ENCODE results near the gene USP28. TPM values are rescaled to one million over a fixed set of nuclear protein-coding genes. Genes with fewer than 3 reads are reported as not detected.
"Not testable (repeated sequence)": the region's sequence is repeated elsewhere in the genome, so short reads cannot be mapped to it uniquely, and the experiment has no call there.

Gene USP28
- total RNA-seq, 1 donor from 2014 or later, result 113 TPM

- H3K27ac ChIP-seq (replicated peaks), result no peak overlapping the region
- DNase-seq, result no peak
- no peaks in the 10 kb centered on the region for H3K27me3 ChIP-seq (ENCODE audit: low read depth)
- H3K4me1 ChIP-seq, result no peaks in the 10 kb centered on the region
- intact Hi-C loops (cut with micrococcal nuclease), result no loop called here
- H3K4me3 ChIP-seq, result no peak overlapping the region
- peaks cover 43% of the 10 kb centered on the region for H3K36me3 ChIP-seq
- no peak for TF ChIP-seq CTCF (IDR thresholded peaks at IDR 0.05; ENCODE audit: borderline replicate concordance)
- no peaks in the 10 kb centered on the region for H3K9me3 ChIP-seq (replicated peaks)
Measured at GRCh38 chr11:113764527-113765219, 110.7 kb downstream of the USP28 start.

DNA sequence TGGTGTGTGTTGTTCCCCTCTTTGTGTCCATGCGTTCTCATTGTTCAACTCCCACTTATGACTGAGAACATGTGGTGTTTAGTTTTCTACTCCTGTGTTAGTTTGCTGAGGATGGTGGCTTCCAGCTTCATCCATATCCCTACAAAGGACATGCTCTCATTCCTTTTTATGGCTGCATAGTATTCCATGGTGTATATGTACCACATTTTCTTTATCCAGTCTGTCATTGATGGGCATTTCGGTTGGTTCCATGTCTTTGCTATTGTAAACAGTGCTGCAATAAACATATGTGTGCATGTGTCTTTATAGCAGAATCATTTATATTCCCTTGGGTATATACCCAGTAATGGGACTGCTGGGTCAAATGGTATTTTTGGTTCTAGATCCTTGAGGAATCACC lies 112.3 kb downstream of the USP28 start:
- peaks cover 53% of the 10 kb centered on the region for H3K36me3 ChIP-seq
- intact Hi-C loops (cut with micrococcal nuclease), result not testable (repeated sequence)

DNA sequence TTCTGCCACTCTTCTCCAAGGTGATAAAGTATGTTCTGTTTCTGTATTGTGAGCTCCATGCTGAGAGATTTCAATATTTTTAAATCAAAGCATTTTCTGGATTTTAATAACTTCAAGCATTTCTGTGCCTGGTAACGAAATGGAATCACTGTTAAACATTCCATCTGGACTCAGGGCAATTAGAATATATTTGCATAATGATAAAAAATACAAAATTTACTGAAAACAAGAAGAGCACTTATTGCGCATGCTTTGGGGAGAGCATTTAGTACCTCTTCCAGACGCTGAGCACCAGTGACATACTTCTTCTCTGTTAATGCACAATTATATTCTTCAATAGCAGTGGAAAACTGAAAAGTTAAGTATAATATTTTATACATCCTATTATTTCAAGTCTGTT lies 115.1 kb downstream of the USP28 start:
- H3K36me3 ChIP-seq, result peaks cover 58% of the 10 kb centered on the region
- no peak overlapping the region for H3K27ac ChIP-seq (replicated peaks)
- H3K4me3 ChIP-seq, result no peak overlapping the region
- H3K4me1 ChIP-seq, result no peaks in the 10 kb centered on the region
- TF ChIP-seq CTCF (IDR thresholded peaks at IDR 0.05; ENCODE audit: borderline replicate concordance), result no peak
- intact Hi-C loops (cut with micrococcal nuclease), result no loop called here
- no peaks in the 10 kb centered on the region for H3K9me3 ChIP-seq (replicated peaks)
- no peaks in the 10 kb centered on the region for H3K27me3 ChIP-seq (ENCODE audit: low read depth)
- DNase-seq, result no peak

More for the DNA sequence above, 112.3 kb downstream of the USP28 start:
- H3K27me3 ChIP-seq (ENCODE audit: low read depth); H3K9me3 ChIP-seq (replicated peaks); H3K4me3 ChIP-seq; DNase-seq; H3K4me1 ChIP-seq; H3K27ac ChIP-seq (replicated peaks): not testable (repeated sequence)

DNA sequence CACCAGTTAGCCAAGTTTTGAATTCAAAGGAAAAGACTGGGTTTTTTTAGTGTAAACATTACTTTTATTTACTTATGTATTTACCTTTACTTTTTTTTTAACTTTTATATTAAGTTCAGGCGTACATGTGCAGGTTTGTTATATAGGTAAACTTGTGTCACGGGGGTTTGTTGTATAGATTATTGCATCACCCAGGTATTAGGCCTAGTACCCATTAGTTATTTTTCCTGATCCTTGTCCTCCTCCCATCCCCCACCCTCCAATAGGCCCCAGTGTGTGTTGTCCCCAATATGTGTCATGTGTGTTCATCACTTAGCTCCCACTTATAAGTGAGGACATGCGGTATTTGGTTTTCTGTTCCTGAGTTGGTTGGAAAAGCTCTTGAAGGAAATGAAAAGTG lies 122.4 kb downstream of the USP28 start:
- no peak for TF ChIP-seq CTCF (IDR thresholded peaks at IDR 0.05; ENCODE audit: borderline replicate concordance)
- Histone ChIP-seq H3K27me3 (ENCODE audit: low read depth) (no peaks in the 10 kb centered on the region), H3K36me3 (peaks cover 75% of the 10 kb centered on the region), H3K4me1 (no peaks in the 10 kb centered on the region), H3K9me3 (replicated peaks) (no peaks in the 10 kb centered on the region), H3K27ac (replicated peaks) (no peak overlapping the region), H3K4me3 (no peak overlapping the region)
- intact Hi-C loops (cut with micrococcal nuclease), result no loop called here
- no peak for DNase-seq

Other genes starting within 250 kb of the USP28 start
- gene TMPRSS5, start 169.3 kb downstream of the USP28 start, total RNA-seq, result 0.47 TPM
- 8.6 TPM for gene ZW10, start 101.9 kb downstream of the USP28 start, total RNA-seq
- gene CLDN25, start 95.8 kb downstream of the USP28 start, total RNA-seq, result not detected
- not detected for gene HTR3B, start 29.2 kb upstream of the USP28 start, total RNA-seq
- not detected for gene HTR3A, start 99.5 kb upstream of the USP28 start, total RNA-seq
- 64.5 TPM for gene ZBTB16, start 184.1 kb upstream of the USP28 start, total RNA-seq

Measured in left ventricle myocardium inferior (tissue), 1 donor.